Adrenal gland (tissue), 5 donors: ENCODE measurements around the gene ALOX15B.

Experiments
- CTCF ChIP-seq, 6 experiments: fragments of 450-650 bp in 4 of 6; fragments of 200-600 bp in 2 of 6; sonication (generic) in 1 of 6; IDR thresholded peaks; 1 replicate in 5 of 6; 2 replicates in 1 of 6; pipeline versions ENCODE4 v1.5.1 to v1.8.0; 2016 to 2021; ENCODE audit warnings: antibody characterized with exemption in 6 of 6, mild to moderate bottlenecking in 2 of 6, moderate library complexity in 1 of 6
- POLR2A ChIP-seq, 2 donors: fragments of 450-650 bp; IDR thresholded peaks; one replicate each; pipeline ENCODE4 v1.6.1; 2017; ENCODE audit warnings: antibody characterized with exemption in 2 of 2, mild to moderate bottlenecking in 2 of 2, moderate library complexity in 1 of 2
- donor health status: DM: no; HTN: no; CAD: no.

- TF ChIP-seq CTCF (IDR thresholded peaks at IDR 0.05) (no peak), POLR2A (IDR thresholded peaks at IDR 0.05) (peak in 1 of 2 donors; percentile 16)
Measured at GRCh38 chr17:8062435-8062806, 23.6 kb downstream of the ALOX15B start.
